Measurements from ENCODE around the gene LDHAL6B. TPM values are rescaled to one million over a fixed set of nuclear protein-coding genes. Genes with fewer than 3 reads are reported as not detected.

The LDHAL6B gene
- total RNA-seq, 2 donors from 2014 or later = not detected

DNA sequence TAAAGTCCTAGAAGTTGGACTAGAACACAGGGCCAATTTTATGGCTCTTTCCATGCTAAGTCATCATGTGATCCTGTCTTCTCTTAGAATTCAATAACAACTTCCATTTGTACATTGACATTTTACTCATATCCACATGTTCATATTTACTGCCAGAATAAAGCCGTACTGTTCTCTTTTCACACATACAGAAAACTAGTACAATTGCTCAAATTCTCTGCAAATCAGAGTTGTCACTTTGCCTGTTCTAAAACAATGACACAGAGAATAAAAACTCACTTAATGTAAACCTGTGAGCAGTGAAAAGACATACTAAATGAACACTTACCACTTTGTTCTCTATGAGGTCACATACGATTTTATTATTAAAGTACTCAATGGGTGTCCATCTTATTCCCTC is 3.5 kb downstream of the LDHAL6B start:
- TF ChIP-seq, protein P1, sequence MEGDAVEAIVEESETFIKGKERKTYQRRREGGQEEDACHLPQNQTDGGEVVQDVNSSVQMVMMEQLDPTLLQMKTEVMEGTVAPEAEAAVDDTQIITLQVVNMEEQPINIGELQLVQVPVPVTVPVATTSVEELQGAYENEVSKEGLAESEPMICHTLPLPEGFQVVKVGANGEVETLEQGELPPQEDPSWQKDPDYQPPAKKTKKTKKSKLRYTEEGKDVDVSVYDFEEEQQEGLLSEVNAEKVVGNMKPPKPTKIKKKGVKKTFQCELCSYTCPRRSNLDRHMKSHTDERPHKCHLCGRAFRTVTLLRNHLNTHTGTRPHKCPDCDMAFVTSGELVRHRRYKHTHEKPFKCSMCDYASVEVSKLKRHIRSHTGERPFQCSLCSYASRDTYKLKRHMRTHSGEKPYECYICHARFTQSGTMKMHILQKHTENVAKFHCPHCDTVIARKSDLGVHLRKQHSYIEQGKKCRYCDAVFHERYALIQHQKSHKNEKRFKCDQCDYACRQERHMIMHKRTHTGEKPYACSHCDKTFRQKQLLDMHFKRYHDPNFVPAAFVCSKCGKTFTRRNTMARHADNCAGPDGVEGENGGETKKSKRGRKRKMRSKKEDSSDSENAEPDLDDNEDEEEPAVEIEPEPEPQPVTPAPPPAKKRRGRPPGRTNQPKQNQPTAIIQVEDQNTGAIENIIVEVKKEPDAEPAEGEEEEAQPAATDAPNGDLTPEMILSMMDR (conservative IDR thresholded peaks at IDR 0.05) = no peak
- Mint-ChIP-seq H3K36me3 (ENCODE audit: low read depth) (peaks cover 36% of the 10 kb centered on the region), H3K27ac (no peak overlapping the region), H3K27me3 (ENCODE audit: insufficient read depth) (no peaks in the 10 kb centered on the region), H3K9me3 (no peaks in the 10 kb centered on the region), H3K4me1 (no peaks in the 10 kb centered on the region), H3K4me3 (no peak overlapping the region)
- peaks cover 26% of the 10 kb centered on the region for H3K36me3 ChIP-seq (ENCODE audit: control insufficient read depth, insufficient read depth, low read length)
- DNase-seq = no peak
- no peaks in the 10 kb centered on the region for H3K27me3 ChIP-seq (ENCODE audit: control insufficient read depth, insufficient read depth, low read length, poor library complexity, severe bottlenecking)
- H3K27ac ChIP-seq (ENCODE audit: low read depth, low read length) = no peak overlapping the region
- 90 to 96% methylated on average over 2 of the region's 2 CpGs for WGBS, 2 experiments (ENCODE audit: insufficient coverage in 1 of 2, insufficient read length in 1 of 2)
- no peaks in the 10 kb centered on the region for H3K4me1 ChIP-seq (ENCODE audit: control insufficient read depth, insufficient read depth, low read length)
- no peak overlapping the region for H3K4me3 ChIP-seq (ENCODE audit: low read length)
- no peaks in the 10 kb centered on the region for H3K9me3 ChIP-seq (ENCODE audit: control insufficient read depth, low read length)
- H3K9ac ChIP-seq (ENCODE audit: extremely low read depth, low read length, poor library complexity, severe bottlenecking) = no peak overlapping the region

DNA sequence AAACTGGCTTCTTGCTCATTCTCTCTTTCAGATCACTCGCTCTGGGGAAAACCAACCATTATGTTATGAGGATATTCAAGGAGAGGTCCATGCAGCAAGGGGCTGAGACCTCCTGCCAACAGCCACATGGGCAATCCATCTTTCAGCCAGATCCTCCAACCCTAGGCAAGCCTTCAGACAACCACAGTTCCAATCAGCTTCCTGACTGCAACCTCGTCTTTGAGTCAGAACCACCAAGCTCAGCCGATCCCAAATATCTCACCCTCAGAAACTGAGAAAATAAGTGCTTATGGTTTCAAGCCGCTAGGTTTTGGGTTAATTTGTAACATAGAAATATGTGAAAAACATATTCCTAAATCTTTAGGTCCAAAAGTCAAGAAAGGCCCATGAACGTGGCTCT is 10.3 kb downstream of the LDHAL6B start:
- H3K27ac Mint-ChIP-seq = no peak overlapping the region
- H3K4me3 ChIP-seq (ENCODE audit: low read length) = no peak overlapping the region

DNA sequence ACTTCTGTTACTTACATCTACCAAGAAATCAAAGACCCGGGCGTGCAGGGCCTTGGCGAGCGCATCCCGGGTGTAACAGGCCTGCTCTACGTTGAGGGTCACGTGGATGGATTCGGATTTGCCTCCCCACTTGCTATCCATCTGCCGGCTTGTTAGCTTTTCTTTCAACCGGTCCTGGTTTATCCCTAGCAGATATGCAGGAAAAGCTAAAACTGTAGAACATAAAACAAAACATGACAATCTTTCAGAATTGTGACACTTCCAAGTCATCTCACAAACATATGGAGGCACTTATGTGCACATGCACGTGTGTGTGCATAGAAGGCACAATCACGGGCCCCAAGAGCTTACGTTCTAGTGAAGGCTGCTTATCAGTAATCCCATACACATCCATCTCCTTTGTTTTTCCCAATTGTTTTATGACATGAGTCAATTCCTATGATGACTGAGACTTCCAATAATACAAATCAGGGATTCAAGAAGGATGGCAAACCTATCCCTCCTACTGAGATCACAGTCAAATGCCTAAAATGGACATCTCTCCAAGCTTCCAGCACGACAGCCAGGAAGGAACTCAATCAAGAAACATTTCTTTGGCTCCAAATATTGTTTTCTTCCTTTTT is 11.3 kb downstream of the LDHAL6B start:
- TF ChIP-seq, protein P1 (conservative IDR thresholded peaks at IDR 0.05) = no peak
- WGBS, 2 experiments (ENCODE audit: insufficient coverage in 1 of 2, insufficient read length in 1 of 2) = 95% methylated on average over 13 to 14 of the region's 14 CpGs

More for the DNA sequence above, 10.3 kb downstream of the LDHAL6B start:
- Histone ChIP-seq H3K4me1 (ENCODE audit: control insufficient read depth, insufficient read depth, low read length) (no peaks in the 10 kb centered on the region), H3K36me3 (ENCODE audit: control insufficient read depth, insufficient read depth, low read length) (peaks cover 17% of the 10 kb centered on the region), H3K27me3 (ENCODE audit: control insufficient read depth, insufficient read depth, low read length, poor library complexity, severe bottlenecking) (no peaks in the 10 kb centered on the region), H3K9ac (ENCODE audit: extremely low read depth, low read length, poor library complexity, severe bottlenecking) (no peak overlapping the region), H3K9me3 (ENCODE audit: control insufficient read depth, low read length) (no peaks in the 10 kb centered on the region), H3K27ac (ENCODE audit: low read depth, low read length) (no peak overlapping the region)
- H3K9me3 Mint-ChIP-seq = no peaks in the 10 kb centered on the region
- no peak for DNase-seq
- TF ChIP-seq, protein P1 (conservative IDR thresholded peaks at IDR 0.05) = no peak
- no peaks in the 10 kb centered on the region for H3K4me1 Mint-ChIP-seq
- no peak overlapping the region for H3K4me3 Mint-ChIP-seq
- H3K27me3 Mint-ChIP-seq (ENCODE audit: insufficient read depth) = no peaks in the 10 kb centered on the region
- WGBS, 2 experiments (ENCODE audit: insufficient coverage in 1 of 2, insufficient read length in 1 of 2) = 93% methylated on average over 5 of the region's 5 CpGs; no CpG with 5 or more reads in 1 of the 2 experiments
- H3K36me3 Mint-ChIP-seq (ENCODE audit: low read depth) = peaks cover 33% of the 10 kb centered on the region

More for the DNA sequence above, 11.3 kb downstream of the LDHAL6B start:
- no peak for DNase-seq
- Mint-ChIP-seq H3K36me3 (ENCODE audit: low read depth) (peaks cover 33% of the 10 kb centered on the region), H3K27me3 (ENCODE audit: insufficient read depth) (no peaks in the 10 kb centered on the region), H3K27ac (no peak overlapping the region), H3K4me1 (no peaks in the 10 kb centered on the region), H3K4me3 (no peak overlapping the region), H3K9me3 (no peaks in the 10 kb centered on the region)
- no peaks in the 10 kb centered on the region for H3K4me1 ChIP-seq (ENCODE audit: control insufficient read depth, insufficient read depth, low read length)
- no peaks in the 10 kb centered on the region for H3K9me3 ChIP-seq (ENCODE audit: control insufficient read depth, low read length)
- no peak overlapping the region for H3K27ac ChIP-seq (ENCODE audit: low read depth, low read length)
- no peak overlapping the region for H3K4me3 ChIP-seq (ENCODE audit: low read length)
- no peaks in the 10 kb centered on the region for H3K27me3 ChIP-seq (ENCODE audit: control insufficient read depth, insufficient read depth, low read length, poor library complexity, severe bottlenecking)
- peaks cover 20% of the 10 kb centered on the region for H3K36me3 ChIP-seq (ENCODE audit: control insufficient read depth, insufficient read depth, low read length)
- H3K9ac ChIP-seq (ENCODE audit: extremely low read depth, low read length, poor library complexity, severe bottlenecking) = no peak overlapping the region
